Loucy (cell line): ENCODE results near the gene GIMAP6.
"Not testable (repeated sequence)": the region's sequence is repeated elsewhere in the genome, so short reads cannot be mapped to it uniquely, and the experiment has no call there.

Experiments used
- H2AFZ ChIP-seq: fragments of 200-600 bp; sonication (generic); 2 replicates; pipeline ENCODE4 v1.6.0; 2016; ENCODE audit warnings: antibody characterized with exemption, mild to moderate bottlenecking, low read length, moderate library complexity
- H3F3A ChIP-seq: fragments of 200-600 bp; 2 replicates; pipeline ENCODE4 v1.6.0; 2016; ENCODE audit warnings: antibody characterized with exemption, low read depth, mild to moderate bottlenecking
- H3K27me3 ChIP-seq: fragments of 200-600 bp; sonication (generic); 2 replicates; pipeline ENCODE4 v1.6.1; 2014; ENCODE audit warnings: low read length, mild to moderate bottlenecking; ENCODE audit not compliant: insufficient read depth, poor library complexity, severe bottlenecking
- H3K36me3 ChIP-seq: fragments of 200-600 bp; sonication (generic); 2 replicates; pipeline ENCODE4 v1.6.1; 2016; ENCODE audit warnings: low read length; ENCODE audit not compliant: insufficient read depth
- H3K4me1 ChIP-seq: fragments of 200-600 bp; sonication (generic); 2 replicates; pipeline ENCODE4 v1.5.1; 2014; ENCODE audit warnings: low read length, mild to moderate bottlenecking; ENCODE audit not compliant: insufficient read depth, poor library complexity, severe bottlenecking
- H3K4me2 ChIP-seq: fragments of 200-600 bp; sonication (generic); 2 replicates; pipeline ENCODE4 v1.6.0; 2014; ENCODE audit warnings: antibody characterized with exemption, low read length, low read depth, mild to moderate bottlenecking; ENCODE audit not compliant: poor library complexity, severe bottlenecking
- H3K4me3 ChIP-seq: fragments of 200-600 bp; sonication (generic); 2 replicates; pipeline ENCODE4 v1.5.1; 2014; ENCODE audit warnings: low read length, mild to moderate bottlenecking, mixed read lengths; ENCODE audit not compliant: poor library complexity, severe bottlenecking
- H3K79me2 ChIP-seq: fragments of 200-600 bp; sonication (generic); 2 replicates; pipeline ENCODE4 v1.6.1; 2014; ENCODE audit warnings: low read length; ENCODE audit not compliant: insufficient read depth
- H3K9ac ChIP-seq: fragments of 200-600 bp; sonication (generic); 2 replicates; pipeline ENCODE4 v1.6.0; 2014; ENCODE audit warnings: mild to moderate bottlenecking, low read depth, low read length, moderate library complexity; ENCODE audit not compliant: poor library complexity, severe bottlenecking
- H3K9me2 ChIP-seq: fragments of 200-600 bp; sonication (generic); replicated peaks from 2 replicates; pipeline ENCODE4 v1.6.1; 2016; ENCODE audit warnings: low read depth, low read length, mixed read lengths
- H3K9me3 ChIP-seq: fragments of 200-600 bp; sonication (generic); 2 replicates; pipeline ENCODE4 v1.6.1; 2014; ENCODE audit warnings: mild to moderate bottlenecking, antibody characterized with exemption, low read length, low read depth; ENCODE audit not compliant: insufficient read depth
- H4K20me1 ChIP-seq: fragments of 200-600 bp; sonication (generic); 2 replicates; pipeline ENCODE4 v1.6.0; 2014; ENCODE audit warnings: antibody characterized with exemption, low read length, mild to moderate bottlenecking; ENCODE audit not compliant: insufficient read depth, poor library complexity, severe bottlenecking
- EZH2phosphoT487 ChIP-seq: fragments of 200-600 bp; IDR thresholded peaks from 2 replicates; pipeline ENCODE4 v1.6.1; 2018; ENCODE audit warnings: antibody characterized with exemption, mild to moderate bottlenecking, moderate library complexity, borderline replicate concordance
- TF ChIP-seq, protein P1 (sequence below): fragments of 200-600 bp; sonication (generic); conservative IDR thresholded peaks from 2 replicates; pipeline ENCODE4 v1.5.1; 2014; ENCODE audit warnings: mild to moderate bottlenecking, antibody characterized with exemption, low read length

The GIMAP6 gene

DNA sequence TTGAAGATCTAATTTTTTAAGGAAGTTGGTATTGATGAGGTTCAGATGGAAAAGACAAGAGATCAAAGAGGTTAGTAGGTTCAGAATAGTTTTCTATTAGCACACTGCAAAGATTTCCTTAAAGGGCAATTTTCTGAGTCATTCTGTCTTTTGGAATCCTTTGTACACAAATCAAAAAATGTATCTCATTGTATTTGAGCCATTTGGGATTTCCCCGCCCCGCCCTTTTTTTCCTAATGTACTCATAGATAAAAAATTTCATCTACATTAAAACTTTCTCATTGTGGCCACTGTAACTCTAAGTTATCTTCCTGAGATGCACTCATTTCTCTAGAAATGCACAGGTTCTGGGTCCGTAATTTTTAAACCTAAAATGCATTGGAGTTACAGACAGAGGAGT, 12.1 kb downstream of the GIMAP6 start:
- no peaks in the 10 kb centered on the region for H3F3A ChIP-seq
- no peaks in the 10 kb centered on the region for H3K27me3 ChIP-seq
- no peaks in the 10 kb centered on the region for H3K9me2 ChIP-seq
- H2AFZ ChIP-seq: no peak overlapping the region
- no peak overlapping the region for H3K4me3 ChIP-seq
- no peaks in the 10 kb centered on the region for H3K79me2 ChIP-seq
- no peaks in the 10 kb centered on the region for H3K36me3 ChIP-seq
- no peak overlapping the region for H3K9ac ChIP-seq
- peaks cover under 1% of the 10 kb centered on the region for H3K4me1 ChIP-seq
- TF ChIP-seq, protein P1, sequence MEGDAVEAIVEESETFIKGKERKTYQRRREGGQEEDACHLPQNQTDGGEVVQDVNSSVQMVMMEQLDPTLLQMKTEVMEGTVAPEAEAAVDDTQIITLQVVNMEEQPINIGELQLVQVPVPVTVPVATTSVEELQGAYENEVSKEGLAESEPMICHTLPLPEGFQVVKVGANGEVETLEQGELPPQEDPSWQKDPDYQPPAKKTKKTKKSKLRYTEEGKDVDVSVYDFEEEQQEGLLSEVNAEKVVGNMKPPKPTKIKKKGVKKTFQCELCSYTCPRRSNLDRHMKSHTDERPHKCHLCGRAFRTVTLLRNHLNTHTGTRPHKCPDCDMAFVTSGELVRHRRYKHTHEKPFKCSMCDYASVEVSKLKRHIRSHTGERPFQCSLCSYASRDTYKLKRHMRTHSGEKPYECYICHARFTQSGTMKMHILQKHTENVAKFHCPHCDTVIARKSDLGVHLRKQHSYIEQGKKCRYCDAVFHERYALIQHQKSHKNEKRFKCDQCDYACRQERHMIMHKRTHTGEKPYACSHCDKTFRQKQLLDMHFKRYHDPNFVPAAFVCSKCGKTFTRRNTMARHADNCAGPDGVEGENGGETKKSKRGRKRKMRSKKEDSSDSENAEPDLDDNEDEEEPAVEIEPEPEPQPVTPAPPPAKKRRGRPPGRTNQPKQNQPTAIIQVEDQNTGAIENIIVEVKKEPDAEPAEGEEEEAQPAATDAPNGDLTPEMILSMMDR: no peak
- no peak for TF ChIP-seq EZH2phosphoT487
- H3K9me3 ChIP-seq: no peaks in the 10 kb centered on the region
- H3K4me2 ChIP-seq: no peak overlapping the region
- peaks cover 3% of the 10 kb centered on the region for H4K20me1 ChIP-seq

DNA sequence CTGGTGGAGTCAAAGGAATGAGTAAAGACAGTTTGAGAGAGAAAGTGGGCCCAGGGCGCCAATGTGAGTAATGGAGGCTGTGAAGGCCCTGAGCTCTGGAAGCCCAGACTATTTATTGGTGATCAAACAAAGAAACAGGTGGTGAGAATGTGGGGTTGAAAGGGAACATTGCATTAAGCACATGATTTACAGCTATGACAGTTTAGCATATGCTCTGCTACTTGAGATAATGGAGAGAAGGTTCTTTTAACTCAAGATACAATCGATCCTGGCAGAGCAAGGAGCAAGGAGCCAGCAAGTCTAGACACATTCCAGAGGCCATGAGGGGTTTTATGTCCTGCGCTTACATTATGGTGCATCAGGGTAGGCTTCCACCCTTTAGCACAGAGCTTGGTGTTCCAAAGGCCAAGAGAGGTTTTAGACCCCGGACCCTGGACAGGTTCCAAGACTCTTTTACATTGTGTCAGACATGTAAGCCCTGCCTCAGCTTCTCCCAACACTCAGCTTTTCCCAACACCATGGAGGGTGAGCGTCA, 16.9 kb downstream of the GIMAP6 start:
- not testable (repeated sequence) for H3K36me3 ChIP-seq, H3K4me2 ChIP-seq, H3K79me2 ChIP-seq, H3K9ac ChIP-seq, H3K9me3 ChIP-seq, H4K20me1 ChIP-seq, H3F3A ChIP-seq, H3K4me3 ChIP-seq, H3K9me2 ChIP-seq, H3K27me3 ChIP-seq, H3K4me1 ChIP-seq
- peak overlapping the region; percentile 75 for H2AFZ ChIP-seq

DNA sequence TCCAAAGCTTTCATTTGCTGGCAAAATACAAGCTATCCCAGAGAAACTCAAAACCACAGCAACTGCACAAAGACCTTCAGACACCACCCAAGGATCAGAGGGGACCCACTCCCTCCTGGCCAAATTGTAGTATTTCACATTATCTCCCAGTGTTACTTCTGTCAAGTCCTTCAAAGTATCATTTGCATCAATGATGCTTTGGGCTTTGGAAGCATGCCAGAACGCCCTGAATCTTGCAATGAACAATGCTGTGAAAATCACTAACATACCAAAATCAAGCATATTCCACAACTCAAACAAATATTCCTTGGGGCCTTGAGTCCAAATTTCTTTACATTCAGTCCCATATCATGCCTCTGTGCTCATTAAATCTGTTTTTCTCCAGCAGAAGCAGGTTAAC, 17.8 kb downstream of the GIMAP6 start:
- not testable (repeated sequence) for H3K4me1 ChIP-seq, H3K79me2 ChIP-seq, H4K20me1 ChIP-seq, H3K9me2 ChIP-seq, H3K9me3 ChIP-seq, H3K4me2 ChIP-seq, H3K4me3 ChIP-seq, H3K9ac ChIP-seq, H3K27me3 ChIP-seq, H3K36me3 ChIP-seq, H3F3A ChIP-seq
- H2AFZ ChIP-seq: peak overlapping the region; percentile 75; the same call in 1 of the 2 replicates

DNA sequence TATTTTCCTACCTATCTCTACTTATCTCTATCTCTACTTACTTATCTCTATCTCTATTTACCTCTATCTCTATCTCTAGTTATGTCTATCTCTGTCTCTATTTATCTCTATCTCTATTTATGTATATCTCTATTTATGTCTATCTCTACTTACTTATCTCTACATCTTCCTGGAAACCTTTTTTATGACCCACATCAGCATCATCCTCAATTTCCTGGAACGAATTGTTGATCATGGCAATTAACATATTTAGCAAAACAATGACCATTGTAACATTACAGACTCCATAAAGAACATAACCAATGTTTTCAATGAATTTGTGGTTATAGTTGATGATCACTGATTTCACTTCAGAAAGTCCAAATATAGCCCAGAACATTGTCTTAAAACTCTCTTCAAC, 18.3 kb downstream of the GIMAP6 start:
- no peaks in the 10 kb centered on the region for H3K9me3 ChIP-seq
- peaks cover 3% of the 10 kb centered on the region for H3K4me1 ChIP-seq
- no peaks in the 10 kb centered on the region for H3K36me3 ChIP-seq
- no peak overlapping the region for H2AFZ ChIP-seq
- H3K4me2 ChIP-seq: no peak overlapping the region
- H3K9ac ChIP-seq: no peak overlapping the region
- TF ChIP-seq, protein P1: no peak
- TF ChIP-seq EZH2phosphoT487: no peak
- H4K20me1 ChIP-seq: no peaks in the 10 kb centered on the region
- no peaks in the 10 kb centered on the region for H3K27me3 ChIP-seq
- no peaks in the 10 kb centered on the region for H3K79me2 ChIP-seq
- H3K4me3 ChIP-seq: no peak overlapping the region
- H3F3A ChIP-seq: no peaks in the 10 kb centered on the region
- no peaks in the 10 kb centered on the region for H3K9me2 ChIP-seq
